HG03571 (cell line): Measurements from ENCODE around the gene HECA.

Source experiments
- ATAC-seq: cut with Tn5 transposase; IDR thresholded peaks from one replicate; pipeline ENCODE4 v1.9.1; 2021; ENCODE audit not compliant: unreplicated experiment

HECA gene

DNA sequence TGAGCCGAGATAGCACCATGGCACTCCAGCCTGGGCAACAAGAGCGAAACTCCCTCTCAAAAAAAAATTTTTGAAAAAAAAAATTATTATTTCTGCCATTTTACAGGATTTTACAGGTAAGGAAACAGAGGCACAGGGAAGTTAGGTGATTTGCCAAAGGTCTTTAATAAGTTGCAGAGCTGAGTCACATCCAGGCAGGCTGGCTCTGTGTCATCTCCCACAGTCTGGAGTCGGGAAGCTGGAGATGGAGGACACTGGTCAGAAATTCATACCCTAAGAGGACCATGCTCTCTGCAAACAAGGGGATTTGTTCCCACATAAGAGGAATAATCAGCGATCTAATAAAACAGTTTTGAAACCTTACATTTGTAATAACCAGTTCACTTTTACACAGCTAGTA is 24.1 kb downstream of the HECA start:
- no peak for ATAC-seq

DNA sequence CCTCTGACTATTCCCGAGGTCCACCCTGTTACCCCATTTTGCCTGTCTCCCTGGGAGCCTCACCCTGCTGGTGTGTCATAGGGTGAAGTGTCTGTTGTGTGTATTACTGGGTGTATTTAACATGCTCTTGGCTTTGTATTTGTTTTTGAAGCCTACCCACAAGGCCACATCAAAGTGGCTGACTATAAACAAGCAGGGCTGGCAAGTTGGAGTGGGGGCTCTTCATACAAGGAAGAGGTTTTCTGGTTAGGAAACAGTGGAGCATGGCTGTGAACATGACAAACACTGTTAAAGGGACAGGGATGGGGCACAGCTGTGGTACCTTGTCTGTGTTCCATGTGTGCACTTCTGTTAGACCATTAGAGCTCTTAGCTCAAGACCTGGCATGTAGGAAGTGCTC is 26.3 kb downstream of the HECA start:
- ATAC-seq = peak; percentile 27

DNA sequence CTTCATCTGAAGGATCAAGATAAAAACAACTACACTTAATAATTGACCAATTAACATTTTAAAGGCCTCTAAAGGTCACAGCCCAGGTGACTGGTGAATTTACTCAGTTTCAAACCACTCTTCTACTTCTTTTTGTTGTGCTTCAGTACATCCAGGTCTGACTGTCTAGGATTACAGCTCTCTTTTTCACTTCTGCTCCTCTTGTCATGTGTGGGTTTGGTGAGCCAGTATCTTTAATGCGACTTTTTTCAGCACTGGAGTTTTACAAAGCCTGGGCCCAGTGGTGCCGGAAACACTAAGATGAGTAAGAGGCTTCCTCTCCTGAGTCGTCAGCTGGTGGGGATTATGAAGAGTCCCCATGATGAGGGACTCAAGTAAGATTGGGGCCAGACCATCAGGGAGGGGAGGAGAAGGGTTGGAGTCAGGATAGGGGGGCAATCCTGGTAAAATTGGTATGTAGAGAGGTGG is 27.0 kb downstream of the HECA start:
- ATAC-seq = peak; percentile 96

DNA sequence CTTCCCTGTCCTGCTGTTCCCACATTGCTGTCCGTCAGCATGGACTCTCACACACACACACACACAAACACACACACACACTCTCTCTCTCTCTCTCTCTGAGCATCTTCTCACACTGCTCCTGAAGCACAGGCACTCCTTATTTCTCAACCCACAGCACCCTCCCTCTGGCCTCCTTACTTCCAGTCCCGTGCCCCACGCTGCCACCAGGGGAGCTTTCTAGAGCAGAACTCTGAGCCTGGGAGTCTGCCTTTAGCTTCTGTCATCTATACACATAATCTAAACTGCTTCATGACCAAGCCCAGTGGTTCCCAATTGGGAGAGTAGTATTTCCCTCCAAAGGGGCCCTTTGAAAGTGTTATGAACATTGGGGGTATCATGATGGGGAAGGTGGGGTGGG is 29.1 kb downstream of the HECA start:
- ATAC-seq = no peak

DNA sequence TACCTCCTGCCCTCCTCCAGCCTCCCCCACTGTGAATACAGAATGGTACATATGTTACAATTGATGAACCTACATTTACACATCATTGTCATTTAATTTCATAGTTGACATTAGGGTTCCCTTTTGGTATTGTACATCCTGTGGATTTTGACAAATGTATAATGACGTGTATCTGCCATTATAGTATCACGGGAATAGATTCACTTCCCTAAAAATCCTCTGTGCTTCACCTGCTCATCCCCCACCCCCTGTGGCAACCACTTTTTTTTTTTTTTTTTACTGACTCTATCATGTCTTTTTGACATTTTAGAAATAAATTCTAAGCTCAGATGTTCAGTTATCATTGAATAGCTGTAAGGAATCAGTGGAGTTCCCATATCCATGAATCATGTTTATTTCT is 30.4 kb downstream of the HECA start:
- ATAC-seq = no peak

DNA sequence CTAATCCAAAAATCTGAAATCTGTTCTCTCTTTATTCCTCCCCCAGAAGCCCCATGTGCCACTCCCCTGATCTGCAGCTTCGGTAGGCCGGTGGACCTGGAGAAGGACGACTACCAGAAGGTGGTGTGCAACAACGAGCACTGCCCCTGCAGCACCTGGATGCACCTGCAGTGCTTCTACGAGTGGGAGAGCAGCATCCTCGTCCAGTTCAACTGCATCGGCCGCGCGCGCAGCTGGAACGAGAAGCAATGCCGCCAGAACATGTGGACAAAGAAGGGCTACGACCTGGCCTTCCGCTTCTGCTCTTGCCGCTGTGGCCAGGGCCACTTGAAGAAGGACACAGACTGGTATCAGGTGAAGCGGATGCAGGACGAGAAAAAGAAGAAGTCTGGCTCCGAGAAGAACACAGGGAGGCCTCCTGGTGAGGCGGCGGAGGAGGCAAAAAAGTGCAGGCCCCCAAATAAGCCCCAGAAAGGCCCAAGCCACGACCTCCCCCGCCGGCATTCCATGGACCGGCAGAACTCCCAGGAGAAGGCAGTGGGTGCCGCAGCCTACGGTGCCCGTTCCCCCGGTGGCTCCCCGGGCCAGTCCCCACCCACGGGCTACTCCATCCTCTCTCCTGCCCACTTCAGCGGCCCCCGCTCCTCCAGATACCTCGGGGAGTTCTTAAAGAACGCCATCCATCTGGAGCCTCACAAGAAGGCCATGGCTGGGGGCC is 31.5 kb downstream of the HECA start:
- ATAC-seq = no peak

DNA sequence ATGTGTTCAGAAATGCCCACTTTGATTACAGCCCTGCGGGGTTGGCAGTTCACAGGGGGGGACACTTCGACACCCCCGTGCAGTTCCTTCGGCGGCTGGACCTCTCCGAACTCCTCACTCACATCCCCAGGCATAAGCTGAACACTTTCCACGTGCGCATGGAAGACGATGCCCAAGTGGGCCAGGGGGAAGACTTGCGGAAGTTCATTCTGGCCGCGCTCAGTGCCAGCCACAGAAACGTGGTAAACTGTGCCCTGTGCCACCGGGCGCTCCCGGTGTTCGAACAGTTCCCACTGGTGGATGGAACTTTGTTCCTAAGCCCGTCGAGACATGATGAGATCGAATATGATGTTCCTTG is 32.1 kb downstream of the HECA start:
- ATAC-seq = no peak

DNA sequence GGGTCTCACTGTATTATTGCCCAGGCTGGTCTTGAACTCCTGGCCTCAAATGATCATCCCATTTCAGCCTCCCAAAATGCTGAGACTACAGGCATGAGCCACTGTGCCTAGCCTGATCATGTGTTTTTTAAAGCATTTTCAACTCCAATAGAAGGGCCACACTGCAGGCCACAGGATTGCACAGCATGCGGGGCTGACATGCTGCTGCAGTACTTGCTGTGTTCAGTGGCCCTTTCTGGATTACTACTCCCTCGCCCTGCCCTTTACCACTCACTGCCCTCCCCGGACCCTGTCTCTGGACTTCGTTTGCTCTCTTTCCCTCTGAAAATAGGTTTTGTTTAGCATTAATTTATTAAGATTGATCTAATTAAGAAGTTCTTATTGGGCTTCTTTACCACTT is 37.3 kb downstream of the HECA start:
- no peak for ATAC-seq

DNA sequence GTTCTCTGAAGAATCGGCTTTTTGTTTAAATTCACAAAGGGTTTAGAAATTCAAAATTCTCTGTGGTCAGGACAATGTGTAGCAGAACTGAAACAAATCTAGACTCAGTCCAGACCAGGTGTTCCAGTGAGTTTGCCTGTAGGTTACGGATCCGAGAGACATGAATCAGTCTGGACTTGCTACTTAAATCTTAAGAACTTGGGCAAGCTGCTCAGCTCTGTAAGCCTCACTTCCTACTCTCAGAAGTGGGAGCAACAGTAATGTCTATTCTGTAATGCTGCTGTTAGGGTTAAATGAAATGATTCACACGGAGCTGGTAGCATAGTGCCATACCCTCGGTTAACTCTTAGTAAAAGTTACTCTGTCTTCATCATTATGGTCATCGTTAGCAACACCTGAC is 37.7 kb downstream of the HECA start:
- ATAC-seq = no peak

DNA sequence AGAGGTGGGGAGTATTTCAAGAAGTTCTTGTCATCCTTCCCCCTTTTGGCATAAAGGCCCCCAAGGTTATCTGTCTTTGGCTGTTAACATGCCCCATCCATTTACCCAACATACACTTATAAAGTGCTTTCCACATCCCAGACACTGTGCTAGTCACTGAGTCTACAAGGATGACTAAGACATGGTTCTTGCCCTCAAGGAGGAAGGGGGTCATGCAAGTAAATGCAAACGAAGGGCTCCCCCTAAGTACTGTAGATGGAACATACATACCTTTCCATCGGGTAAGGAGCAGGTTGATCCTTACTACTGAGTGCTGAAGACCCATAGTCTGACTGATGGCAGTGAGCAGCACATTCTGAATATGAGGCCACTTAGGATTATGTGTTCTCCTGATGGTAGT is 38.3 kb downstream of the HECA start:
- ATAC-seq = no peak

DNA sequence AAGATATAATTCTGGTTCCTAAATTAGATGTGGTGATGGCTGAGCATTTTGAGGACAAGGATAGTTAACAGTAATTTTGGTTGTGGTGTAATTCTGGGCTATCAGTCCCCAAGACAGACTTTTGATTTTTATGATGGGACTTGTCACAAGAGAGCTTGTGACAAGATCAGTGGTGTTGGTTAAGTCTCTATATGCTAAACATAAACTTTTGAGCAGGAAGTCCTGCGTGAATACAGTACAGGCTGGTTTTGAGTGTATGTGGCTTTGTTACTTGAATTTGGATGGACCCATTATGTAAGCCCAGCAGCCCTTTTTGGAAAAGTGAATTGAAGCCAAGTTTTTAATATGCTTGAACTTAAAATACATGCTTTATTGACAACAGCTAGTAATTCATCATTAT is 38.9 kb downstream of the HECA start:
- no peak for ATAC-seq

DNA sequence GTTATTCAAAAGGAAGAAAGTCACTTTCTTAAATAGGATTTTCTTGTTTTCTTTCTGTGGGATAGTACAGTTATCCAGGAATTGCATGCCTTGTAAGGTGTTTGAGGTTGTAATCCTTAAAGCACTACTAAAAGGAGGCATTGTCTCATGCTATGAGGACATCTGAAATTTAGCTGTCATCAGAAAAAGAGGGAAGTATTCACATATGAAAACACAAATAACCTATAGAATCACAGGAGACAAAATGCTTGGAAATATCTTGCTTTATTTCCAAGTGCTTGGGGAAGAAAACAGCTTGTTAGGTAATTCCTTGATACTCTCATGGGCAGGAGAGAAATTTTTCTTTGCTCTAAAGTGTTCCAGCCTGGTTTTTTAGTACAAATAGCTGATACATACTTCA is 40.1 kb downstream of the HECA start:
- ATAC-seq = no peak

DNA sequence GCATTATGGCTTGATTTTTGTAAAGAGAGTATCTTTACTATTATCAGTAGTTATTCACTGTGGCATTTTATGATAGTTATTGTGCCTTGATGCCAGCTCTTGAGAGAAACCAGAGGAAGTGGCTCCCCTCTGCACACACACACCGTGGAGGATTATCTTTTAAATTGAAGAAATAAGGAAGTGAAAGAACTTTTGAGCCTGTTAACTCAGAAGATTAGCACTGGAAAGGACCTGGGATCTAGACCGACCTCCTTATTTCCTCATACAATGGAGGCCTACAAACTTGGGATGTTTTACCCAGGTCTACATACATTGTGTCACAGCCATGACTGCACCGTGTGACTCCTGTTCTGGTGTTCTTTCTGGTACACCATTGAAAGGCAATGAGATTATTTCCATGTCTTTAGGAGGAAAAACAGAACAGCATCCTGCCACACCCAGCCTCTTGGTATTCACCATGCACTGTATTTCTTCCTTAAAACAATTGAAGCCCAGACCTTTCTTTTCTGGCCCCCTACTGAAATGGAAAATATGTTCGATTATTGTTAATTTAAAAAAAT is 40.6 kb downstream of the HECA start:
- no peak for ATAC-seq

DNA sequence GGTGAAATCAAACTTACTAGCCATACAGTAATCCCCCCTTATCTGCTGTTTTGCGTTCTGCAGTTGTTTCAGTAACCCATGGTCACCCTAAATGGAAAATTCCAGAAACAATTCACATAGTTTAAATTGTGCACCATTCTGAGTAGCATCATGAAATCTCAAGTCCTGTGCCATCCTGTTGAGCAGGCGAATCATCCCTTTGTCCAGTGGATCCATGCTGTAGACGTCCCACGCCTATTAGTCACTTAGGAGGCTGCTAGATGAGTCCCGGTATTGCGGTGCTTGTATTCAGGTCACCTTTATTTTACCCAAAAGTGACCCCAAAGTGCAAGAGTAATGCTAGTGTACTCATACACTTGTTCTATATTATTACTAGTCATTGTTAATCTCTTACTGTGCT is 46.4 kb downstream of the HECA start:
- no peak for ATAC-seq

DNA sequence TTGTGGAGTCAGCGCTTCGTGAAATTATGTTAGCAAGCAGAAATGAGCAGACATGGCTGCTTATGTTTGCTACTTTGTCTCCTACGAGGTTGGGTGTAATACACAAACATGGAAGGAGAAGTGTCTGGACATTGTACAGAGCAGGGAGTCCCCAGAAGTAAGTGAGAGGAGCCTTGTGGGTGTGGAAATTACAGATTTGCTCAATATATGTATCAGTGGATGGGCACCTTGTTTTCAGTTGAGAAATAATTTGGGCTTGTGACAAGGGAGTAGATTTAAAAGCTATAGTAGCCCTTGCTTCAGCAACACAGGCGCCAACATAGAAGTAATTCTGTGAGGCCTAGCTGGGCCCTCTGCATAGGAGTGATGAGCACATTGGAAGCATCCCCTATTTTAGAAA is 49.2 kb downstream of the HECA start:
- no peak for ATAC-seq

DNA sequence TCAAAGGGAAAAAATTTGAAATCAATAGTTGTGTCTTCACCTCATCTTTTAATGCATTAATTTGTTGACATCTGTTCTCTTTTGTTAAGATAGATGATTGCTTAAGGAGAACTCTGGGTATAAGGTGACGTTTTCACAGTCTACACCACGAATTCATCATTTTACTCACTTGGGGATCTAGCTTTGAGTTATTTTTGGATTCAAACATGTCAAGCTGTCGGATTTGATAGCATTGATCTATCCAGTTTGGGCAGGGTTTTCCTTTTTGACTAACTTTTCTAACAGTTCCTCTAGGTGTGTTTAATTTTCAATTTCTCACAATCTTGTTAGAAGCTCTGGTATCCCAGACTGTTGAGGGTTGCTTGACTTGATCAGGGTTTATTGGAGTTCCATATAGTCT is 49.6 kb downstream of the HECA start:
- no peak for ATAC-seq

DNA sequence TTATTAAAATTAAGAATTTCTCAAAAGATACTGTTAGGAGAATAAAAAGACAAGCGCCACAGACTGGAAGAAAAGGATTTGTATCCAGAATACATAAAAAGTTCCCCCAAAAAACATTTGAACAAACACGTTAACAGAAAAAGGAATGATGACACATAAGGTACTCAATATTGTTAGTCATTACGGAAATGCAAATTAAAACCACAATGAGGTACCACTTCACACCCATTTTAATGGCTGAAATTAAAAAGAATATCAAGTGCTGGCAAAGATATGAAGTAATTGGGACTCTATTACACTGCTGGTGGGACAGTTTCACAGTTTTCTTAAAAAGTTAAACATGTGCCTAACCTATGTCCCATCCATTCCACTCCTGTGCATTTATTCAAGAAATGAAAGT is 51.4 kb downstream of the HECA start:
- ATAC-seq = no peak

DNA sequence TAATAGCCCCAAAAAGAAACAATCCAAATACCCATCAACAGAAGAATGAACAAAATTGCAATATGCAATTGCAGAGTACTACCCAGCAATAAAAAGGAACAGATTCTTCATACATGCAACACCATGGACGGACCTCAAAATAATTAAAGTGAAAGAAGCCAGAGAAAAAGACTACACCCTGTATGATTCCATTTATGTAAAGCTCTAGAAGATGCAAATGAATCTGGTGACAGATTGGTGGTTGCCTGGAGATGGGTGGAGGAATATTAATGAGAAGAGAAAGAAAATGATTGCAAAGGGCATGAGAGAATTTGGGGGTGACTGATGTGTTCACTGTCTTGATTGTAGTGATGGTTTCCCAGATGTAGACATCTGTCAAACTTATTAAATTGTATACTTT is 51.8 kb downstream of the HECA start:
- no peak for ATAC-seq

DNA sequence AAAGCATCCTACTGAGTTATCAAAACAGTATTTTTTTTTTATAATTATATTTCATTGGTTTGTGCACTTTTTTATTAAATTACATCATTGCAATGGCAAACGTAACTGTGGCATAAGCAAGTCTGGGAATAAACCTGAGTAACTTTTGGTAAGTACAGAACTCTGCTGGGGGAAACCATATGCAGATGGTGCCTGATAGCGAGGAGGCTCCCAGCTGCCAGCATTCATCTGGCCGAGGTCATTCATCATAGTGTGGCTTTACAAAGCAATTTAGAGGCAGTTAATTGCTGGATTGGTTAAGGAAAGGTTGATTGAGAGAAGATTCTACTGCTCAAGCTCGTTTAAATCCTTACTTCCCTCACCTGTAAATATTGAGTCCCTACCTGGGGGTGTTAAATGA is 52.6 kb downstream of the HECA start:
- no peak for ATAC-seq

DNA sequence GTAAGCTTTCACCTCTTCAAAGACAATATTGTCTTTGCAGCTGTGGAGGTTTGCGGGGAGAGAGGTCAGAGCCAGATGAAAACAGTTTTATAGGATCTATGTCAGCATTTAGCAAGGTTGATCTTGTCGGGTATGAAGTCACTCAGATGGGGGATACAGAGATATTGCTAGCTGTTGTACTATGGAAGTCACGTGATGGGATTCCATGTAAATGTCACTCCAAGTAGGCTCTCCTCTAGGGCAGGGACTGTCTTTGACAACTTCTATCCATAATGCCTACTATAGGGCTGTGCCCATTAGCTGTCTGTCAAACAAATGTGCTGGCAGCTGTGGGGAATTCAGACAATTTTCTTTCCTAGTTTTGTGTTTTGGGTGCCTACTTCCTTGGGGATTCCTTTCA is 54.8 kb downstream of the HECA start:
- ATAC-seq = no peak

DNA sequence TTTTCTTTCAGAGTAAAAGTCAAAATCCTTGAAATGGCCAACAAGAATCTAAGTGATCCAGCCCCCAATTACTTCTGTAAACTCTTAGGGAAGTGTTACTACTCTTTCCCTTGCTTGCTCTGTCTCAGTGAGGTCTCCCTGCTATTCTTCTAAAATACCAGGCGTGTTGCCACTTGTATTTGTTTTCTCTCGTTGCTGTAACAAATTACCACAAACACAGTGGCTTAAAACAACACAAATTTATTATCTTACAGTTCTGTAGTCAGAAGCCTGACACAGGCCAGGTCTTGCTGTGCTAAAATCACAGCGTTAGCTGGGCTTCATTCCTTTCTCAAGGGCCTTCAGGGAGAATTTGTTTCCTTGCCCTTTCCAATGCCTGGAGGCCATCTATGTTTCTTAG is 59.9 kb downstream of the HECA start:
- ATAC-seq = no peak

DNA sequence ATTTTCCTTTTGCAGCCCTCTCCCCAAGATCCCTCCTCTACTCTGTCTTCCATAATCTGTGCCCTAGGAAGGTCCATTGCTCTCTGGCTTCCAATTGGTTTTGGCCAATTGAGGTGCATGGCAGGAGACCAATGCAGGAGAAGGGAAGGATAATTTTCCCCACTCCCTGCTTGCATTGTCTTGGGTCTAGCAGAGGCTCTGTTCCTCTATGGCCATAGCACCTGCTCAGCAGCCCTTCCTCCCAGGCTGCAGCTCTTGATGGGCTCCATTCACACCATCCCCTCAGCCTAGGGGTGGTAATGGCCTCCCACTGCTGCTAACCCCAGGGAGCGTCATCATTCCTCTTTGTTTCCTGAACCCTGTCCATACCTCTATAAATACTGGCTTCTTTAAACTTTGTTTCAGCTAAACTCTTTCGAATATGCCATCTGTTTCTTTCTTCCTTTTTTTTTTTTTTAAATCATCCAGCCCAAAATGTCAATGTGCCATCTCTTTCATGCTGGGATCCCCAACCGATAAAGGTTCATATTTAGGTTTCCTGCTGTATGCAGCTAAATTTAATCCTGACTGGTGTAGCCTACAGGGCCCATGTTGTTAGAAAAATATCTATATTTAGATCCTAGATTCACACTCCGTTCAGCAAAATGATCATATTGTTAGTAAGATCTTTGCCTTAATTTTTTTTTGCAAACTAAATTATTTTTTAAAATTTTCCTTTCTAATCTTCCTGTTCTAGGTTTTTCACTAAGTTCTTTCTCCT is 63.8 kb downstream of the HECA start:
- ATAC-seq = no peak

DNA sequence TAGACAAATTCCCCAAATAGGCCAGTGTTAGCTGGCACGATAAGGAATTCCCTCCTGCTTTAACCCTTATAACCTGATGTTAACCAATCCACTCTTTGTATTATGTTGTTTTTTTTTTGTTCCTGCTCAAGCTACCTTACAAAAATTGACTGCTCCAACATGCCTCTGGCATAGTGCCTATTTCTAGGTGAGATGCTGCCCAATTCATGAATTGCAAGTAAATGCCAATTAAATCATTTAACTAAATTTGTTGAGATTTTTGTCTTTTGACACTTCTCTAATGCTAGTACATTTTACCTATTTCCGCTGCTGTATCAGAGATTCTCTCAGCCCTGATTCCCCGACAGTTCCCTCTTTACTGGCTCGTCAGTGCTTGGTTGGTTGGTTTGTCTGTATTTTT is 66.5 kb downstream of the HECA start:
- ATAC-seq = no peak
